SU-DHL-6 (cell line): Measurements from ENCODE around the gene PUM1.

Experiments used
- H2AFZ ChIP-seq: fragments of 200-600 bp; sonication (generic); 2 replicates; pipeline ENCODE4 v1.6.1; 2014; ENCODE audit warnings: low read depth, mild to moderate bottlenecking, moderate library complexity, mixed read lengths, antibody characterized with exemption, low read length; ENCODE audit not compliant: severe bottlenecking
- H3F3A ChIP-seq: fragments of 200-600 bp; shearing (Covaris generic); 2 replicates; pipeline ENCODE4 v1.6.0; 2016; ENCODE audit warnings: antibody characterized with exemption, mild to moderate bottlenecking; ENCODE audit not compliant: insufficient read depth
- H3K27ac ChIP-seq: fragments of 200-600 bp; sonication (generic); 2 replicates; pipeline ENCODE4 v1.5.1; 2016; ENCODE audit warnings: low read depth, mild to moderate bottlenecking, low read length, moderate library complexity, mixed read lengths
- H3K27me3 ChIP-seq: fragments of 200-600 bp; sonication (generic), shearing (Covaris generic); 2 replicates; pipeline ENCODE4 v1.6.0; 2014; ENCODE audit warnings: mild to moderate bottlenecking, low read length
- H3K36me3 ChIP-seq: fragments of 200-600 bp; sonication (generic); 2 replicates; pipeline ENCODE4 v1.6.1; 2014; ENCODE audit warnings: mild to moderate bottlenecking, low read length, mixed read lengths
- H3K4me2 ChIP-seq: fragments of 300-600, 200-600 bp; shearing (Covaris generic), sonication (generic); 2 replicates; pipeline ENCODE4 v1.6.0; 2014; ENCODE audit warnings: low read length, low read depth, mild to moderate bottlenecking; ENCODE audit not compliant: poor library complexity, severe bottlenecking
- H3K4me3 ChIP-seq: fragments of 200-600 bp; sonication (generic); 2 replicates; pipeline ENCODE4 v1.5.1; 2014; ENCODE audit warnings: antibody characterized with exemption, low read length, mild to moderate bottlenecking, mixed read lengths; ENCODE audit not compliant: insufficient read depth, poor library complexity, severe bottlenecking
- H3K79me2 ChIP-seq: fragments of 200-600 bp; sonication (generic); 2 replicates; pipeline ENCODE4 v1.6.1; 2014; ENCODE audit warnings: mild to moderate bottlenecking, low read length, moderate library complexity; ENCODE audit not compliant: insufficient read depth
- H3K9ac ChIP-seq: fragments of 200-600 bp; sonication (generic); 2 replicates; pipeline ENCODE4 v1.7.0; 2014; ENCODE audit warnings: mild to moderate bottlenecking, low read length
- H3K9me2 ChIP-seq: fragments of 200-600 bp; sonication (generic); replicated peaks from 2 replicates; pipeline ENCODE4 v1.6.1; 2014; ENCODE audit warnings: low read length; ENCODE audit not compliant: insufficient read depth
- H3K9me3 ChIP-seq: fragments of 200-600 bp; sonication (generic); 2 replicates; pipeline ENCODE4 v1.6.1; 2014; ENCODE audit warnings: low read length, mixed read lengths; ENCODE audit not compliant: insufficient read depth
- H4K20me1 ChIP-seq: fragments of 200-600 bp; sonication (generic); 2 replicates; pipeline ENCODE4 v1.6.1; 2014; ENCODE audit warnings: low read depth, mild to moderate bottlenecking, antibody characterized with exemption, low read length, moderate library complexity, mixed read lengths
- EZH2phosphoT487 ChIP-seq: fragments of 200-600 bp; sonication (generic), shearing (Covaris generic); conservative IDR thresholded peaks from 2 replicates; pipeline ENCODE4 v1.6.1; 2018; ENCODE audit warnings: mild to moderate bottlenecking, antibody characterized with exemption, low read length, moderate library complexity, mixed read lengths
- TF ChIP-seq, protein P1 (sequence below): fragments of 200-600 bp; sonication (generic); IDR thresholded peaks from one replicate; pipeline ENCODE4 v1.5.1; 2017; ENCODE audit warnings: antibody characterized with exemption, mild to moderate bottlenecking, low read length, moderate library complexity; ENCODE audit not compliant: insufficient read depth, poor library complexity, severe bottlenecking

The PUM1 gene

DNA sequence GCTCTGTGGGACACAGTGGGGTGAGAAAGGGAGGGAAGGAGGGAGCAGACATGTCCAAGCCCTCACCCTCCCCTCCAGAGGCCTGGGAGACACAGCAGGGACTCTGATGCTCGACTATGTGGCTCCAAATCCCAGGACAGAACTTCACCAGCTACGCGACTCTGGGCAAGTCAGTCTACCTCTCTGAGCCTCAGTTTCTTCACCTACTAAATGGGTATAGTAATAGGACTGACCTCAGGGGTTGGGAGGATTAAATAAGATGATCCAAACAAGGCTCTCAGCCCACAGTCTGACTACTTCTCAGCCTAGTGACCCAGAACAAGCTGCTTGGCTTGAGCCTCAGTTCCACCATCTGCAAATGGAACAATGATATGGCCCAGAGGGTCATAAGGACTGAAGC, 176.5 kb downstream of the PUM1 start:
- Histone ChIP-seq H3K9ac (no peak overlapping the region), H4K20me1 (no peaks in the 10 kb centered on the region), H3F3A (no peaks in the 10 kb centered on the region), H3K27me3 (no peaks in the 10 kb centered on the region), H3K4me3 (no peak overlapping the region), H3K79me2 (no peaks in the 10 kb centered on the region), H2AFZ (no peak overlapping the region), H3K9me2 (no peaks in the 10 kb centered on the region), H3K9me3 (no peaks in the 10 kb centered on the region), H3K4me2 (no peak overlapping the region), H3K36me3 (no peaks in the 10 kb centered on the region), H3K27ac (no peak overlapping the region)
- no peak for TF ChIP-seq EZH2phosphoT487
- TF ChIP-seq, protein P1, sequence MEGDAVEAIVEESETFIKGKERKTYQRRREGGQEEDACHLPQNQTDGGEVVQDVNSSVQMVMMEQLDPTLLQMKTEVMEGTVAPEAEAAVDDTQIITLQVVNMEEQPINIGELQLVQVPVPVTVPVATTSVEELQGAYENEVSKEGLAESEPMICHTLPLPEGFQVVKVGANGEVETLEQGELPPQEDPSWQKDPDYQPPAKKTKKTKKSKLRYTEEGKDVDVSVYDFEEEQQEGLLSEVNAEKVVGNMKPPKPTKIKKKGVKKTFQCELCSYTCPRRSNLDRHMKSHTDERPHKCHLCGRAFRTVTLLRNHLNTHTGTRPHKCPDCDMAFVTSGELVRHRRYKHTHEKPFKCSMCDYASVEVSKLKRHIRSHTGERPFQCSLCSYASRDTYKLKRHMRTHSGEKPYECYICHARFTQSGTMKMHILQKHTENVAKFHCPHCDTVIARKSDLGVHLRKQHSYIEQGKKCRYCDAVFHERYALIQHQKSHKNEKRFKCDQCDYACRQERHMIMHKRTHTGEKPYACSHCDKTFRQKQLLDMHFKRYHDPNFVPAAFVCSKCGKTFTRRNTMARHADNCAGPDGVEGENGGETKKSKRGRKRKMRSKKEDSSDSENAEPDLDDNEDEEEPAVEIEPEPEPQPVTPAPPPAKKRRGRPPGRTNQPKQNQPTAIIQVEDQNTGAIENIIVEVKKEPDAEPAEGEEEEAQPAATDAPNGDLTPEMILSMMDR = no peak

DNA sequence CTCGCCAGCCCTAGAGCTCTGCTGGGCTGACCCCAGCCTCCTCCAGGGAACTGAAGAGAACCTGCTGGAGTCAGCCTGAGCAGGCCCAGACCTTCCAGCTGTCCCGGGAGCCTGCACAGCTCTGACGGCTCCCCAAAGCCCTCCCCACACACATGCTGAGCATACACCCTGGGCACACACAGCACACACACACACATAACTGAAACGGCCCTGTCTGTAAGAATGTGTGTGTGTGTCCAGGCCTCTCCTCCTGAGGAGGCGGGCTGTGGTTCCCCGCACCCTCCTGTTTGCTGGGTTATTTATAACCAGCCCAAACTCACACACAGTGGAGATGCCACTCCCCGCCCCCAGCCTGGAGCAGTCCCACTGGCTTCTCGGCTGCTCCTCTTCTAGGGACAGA, 177.1 kb downstream of the PUM1 start:
- H3K27me3 ChIP-seq = no peaks in the 10 kb centered on the region
- H3K9me2 ChIP-seq = no peaks in the 10 kb centered on the region
- H3K79me2 ChIP-seq = no peaks in the 10 kb centered on the region
- no peaks in the 10 kb centered on the region for H3K9me3 ChIP-seq
- TF ChIP-seq, protein P1 = no peak
- no peak for TF ChIP-seq EZH2phosphoT487
- no peak overlapping the region for H3K9ac ChIP-seq
- H4K20me1 ChIP-seq = no peaks in the 10 kb centered on the region
- no peak overlapping the region for H3K4me2 ChIP-seq
- no peak overlapping the region for H3K27ac ChIP-seq
- no peaks in the 10 kb centered on the region for H3K36me3 ChIP-seq
- H3F3A ChIP-seq = no peaks in the 10 kb centered on the region
- no peak overlapping the region for H2AFZ ChIP-seq
- H3K4me3 ChIP-seq = no peak overlapping the region

DNA sequence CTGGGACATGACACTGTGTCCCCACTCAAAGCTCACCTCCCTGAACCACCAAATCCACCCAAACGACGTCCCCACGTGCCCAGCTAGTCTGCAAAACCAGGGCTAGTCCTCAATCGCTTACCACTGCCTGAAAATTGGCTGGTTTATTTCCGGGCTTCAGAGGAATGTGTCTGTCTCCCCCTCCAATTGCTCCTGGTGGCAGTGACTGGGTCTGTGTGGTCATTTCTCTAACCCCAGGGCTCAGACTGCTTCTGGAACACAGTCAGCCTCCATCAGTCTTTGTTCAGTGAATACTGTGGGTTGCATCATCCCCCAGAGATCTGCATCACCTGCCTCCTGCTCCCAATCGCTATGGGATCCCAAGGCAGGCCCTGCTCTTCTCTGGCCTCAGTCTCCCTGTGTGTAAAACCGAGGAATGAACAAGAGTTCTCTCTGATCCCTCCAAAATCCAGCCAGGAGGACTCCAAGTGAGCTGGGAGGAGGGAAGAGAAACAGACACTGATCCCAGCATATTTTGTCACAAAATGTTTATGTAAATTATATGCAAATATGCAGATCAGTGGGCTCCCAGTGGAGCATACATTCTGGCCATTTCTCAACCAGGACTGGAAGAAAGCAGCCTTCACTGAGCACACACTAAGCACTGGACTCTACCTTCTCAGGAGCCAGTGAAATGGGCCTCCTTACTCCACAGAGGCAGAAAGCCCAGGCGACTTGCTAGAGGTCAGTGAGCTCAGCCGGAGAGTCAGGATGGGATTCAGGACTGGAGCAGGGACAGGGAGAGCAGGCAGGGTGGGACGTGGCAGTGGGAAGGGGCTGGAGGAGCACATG, 177.8 kb downstream of the PUM1 start:
- Histone ChIP-seq H3K9me3 (no peaks in the 10 kb centered on the region), H3K27me3 (no peaks in the 10 kb centered on the region), H3K9me2 (no peaks in the 10 kb centered on the region), H2AFZ (no peak overlapping the region), H3K79me2 (no peaks in the 10 kb centered on the region), H3F3A (no peaks in the 10 kb centered on the region), H3K4me2 (no peak overlapping the region), H3K27ac (no peak overlapping the region), H4K20me1 (no peaks in the 10 kb centered on the region), H3K9ac (no peak overlapping the region), H3K4me3 (no peak overlapping the region), H3K36me3 (no peaks in the 10 kb centered on the region)
- TF ChIP-seq, protein P1 = no peak
- no peak for TF ChIP-seq EZH2phosphoT487
